ENCODE data around the gene MIA. TPM values are rescaled to one million over a fixed set of nuclear protein-coding genes. Genes with fewer than 3 reads are reported as not detected.

Gene MIA
- total and polyA plus RNA-seq, 9 of the 15 experiments (the other 6 are each of a cell fraction or from before 2014, with no cell fraction given) = 0.21 TPM; not detected in 8

- Histone ChIP-seq H3K27me3 (ENCODE audit: control insufficient read depth in 2 of 2, insufficient read depth in 2 of 2, low read length in 2 of 2) (no peaks in the 10 kb centered on the region), H2AFZ (ENCODE audit: low read depth, low read length) (no peak overlapping the region), H3K27ac (ENCODE audit: extremely low read depth, low read depth, low read length) (peak overlapping the region; percentile 53), H3K4me3 (peak overlapping the region; percentile 19), H3K9me1 (ENCODE audit: control insufficient read depth, insufficient read depth, low read length) (peaks cover 19% of the 10 kb centered on the region), H3K9me3 (replicated peaks; ENCODE audit: control insufficient read depth, insufficient read depth, low read depth, low read length) (no peaks in the 10 kb centered on the region), H3K4me2 (ENCODE audit: insufficient read depth, low read length) (peak overlapping the region; percentile 79), H3K9ac (ENCODE audit: insufficient read depth in 1 of 2, low read depth in 2 of 2, low read length in 2 of 2) (peak overlapping the region; percentile 28 to 98), H3K36me3 (ENCODE audit: control insufficient read depth, insufficient read depth, low read length) (peaks cover 65% of the 10 kb centered on the region; the same call in 2 of the 3 replicates), H3K4me1 (replicated peaks in 1 of 2; ENCODE audit: control insufficient read depth in 2 of 2, insufficient read depth in 2 of 2, low read length in 2 of 2) (peaks cover 53 to 73% of the 10 kb centered on the region in 2 experiments), H4K20me1 (replicated peaks; ENCODE audit: control insufficient read depth, insufficient read depth, low read length) (peaks cover 50% of the 10 kb centered on the region), H3K79me2 (ENCODE audit: control insufficient read depth, insufficient read depth, low read length) (peaks cover 74% of the 10 kb centered on the region)
- DNase-seq (ENCODE audit: extremely low read depth in 1 of 4, low spot score in 3 of 4) (peak in 1 of 4 experiments; percentile 48), FAIRE-seq (peak; percentile 32), ATAC-seq (no peak)
- WGBS (ENCODE audit: insufficient coverage, low coverage, missing lambda C conversion rate) = 29% methylated on average over 11 of the region's 13 CpGs
- CTCF ChIA-PET (ENCODE audit: low intra/inter-chr PET ratio) = no interaction called here
- POLR2A ChIA-PET = interaction anchor here (0.5 to 1.7 kb wide), 8 partner anchors 8 to 464 kb away, joined by 3 to 9 read pairs (median 3); partner anchors contain the start of genes ACTMAP and RAB4B
- in situ Hi-C loops (cut with MboI) (no loop called here), intact Hi-C loops (cut with micrococcal nuclease) (no loop called here)
- BruUV-seq (replicated peaks) = TSS peak; percentile 60
- TF ChIP-seq CREM (IDR thresholded peaks at IDR 0.05; ENCODE audit: low read depth) (no peak), ZBTB17 (CRISPR knock-in tag; IDR thresholded peaks at IDR 0.05) (0 out of 2 replicates have a peak, but pooled peaks have one; percentile 22), KAT2B (IDR thresholded peaks at IDR 0.05; ENCODE audit: low read depth, low read length) (no peak), CBFB (CRISPR knock-in tag; IDR thresholded peaks at IDR 0.05) (no peak), RBM34 (IDR thresholded peaks at IDR 0.05; ENCODE audit: borderline replicate concordance, insufficient read depth, low read length) (no peak), GABPA (tag; conservative IDR thresholded peaks at IDR 0.05; ENCODE audit: low read depth) (no peak), ZBTB33 (CRISPR knock-in tag; IDR thresholded peaks at IDR 0.05) (peak; percentile 63), ZNF384 (IDR thresholded peaks at IDR 0.05; ENCODE audit: low read depth, low read length) (peak; percentile 66), ZNF324 (CRISPR knock-in tag; IDR thresholded peaks at IDR 0.05) (no peak), USF1 (CRISPR knock-in tag; IDR thresholded peaks at IDR 0.05) (0 out of 2 replicates have a peak, but pooled peaks have one; percentile 14), SMAD3 (CRISPR knock-in tag; conservative IDR thresholded peaks at IDR 0.05) (no peak), SMC3 (conservative IDR thresholded peaks at IDR 0.05; ENCODE audit: insufficient read depth, low read depth, low read length) (no peak)
Measured at GRCh38 chr19:40801426-40802299, 26.3 kb downstream of the MIA start.

Measured in K562 (cell line).